ENCODE data around the gene TMEM150C. TPM values are rescaled to one million over a fixed set of nuclear protein-coding genes. Genes with fewer than 3 reads are reported as not detected.

Gene TMEM150C
- polyA plus RNA-seq, 4 donors, result 0.45 to 6.2 (median 1.8) TPM

GRCh38 chr4:82500435-82501153, 61.2 kb downstream of the TMEM150C start:
- no peaks in the 10 kb centered on the region for H3K9me3 ChIP-seq (ENCODE audit: control insufficient read depth in 2 of 2, insufficient read depth in 1 of 2, low read depth in 1 of 2, low read length in 1 of 2)
- FAIRE-seq (no peak), DNase-seq (no peak)
- WGBS, 3 donors, result 56 to 68% (median 66%) methylated on average over 5 of the region's 5 CpGs
- no peaks in the 10 kb centered on the region for H3K27me3 ChIP-seq (ENCODE audit: control insufficient read depth in 3 of 3, insufficient read depth in 3 of 3, low read length in 3 of 3)
- no peaks in the 10 kb centered on the region for H3K36me3 ChIP-seq (ENCODE audit: control insufficient read depth in 3 of 3, insufficient read depth in 2 of 3, low read depth in 1 of 3, low read length in 3 of 3)
- H3K4me1 ChIP-seq (ENCODE audit: control insufficient read depth in 3 of 3, insufficient read depth in 2 of 3, low read depth in 1 of 3, low read length in 2 of 3), result no peaks in the 10 kb centered on the region
- H3K27ac ChIP-seq (ENCODE audit: low read depth in 1 of 3, low read length in 2 of 3), result no peak overlapping the region
- no peak overlapping the region for H3K4me3 ChIP-seq (ENCODE audit: low read depth in 1 of 3, low read length in 3 of 3)

DNA sequence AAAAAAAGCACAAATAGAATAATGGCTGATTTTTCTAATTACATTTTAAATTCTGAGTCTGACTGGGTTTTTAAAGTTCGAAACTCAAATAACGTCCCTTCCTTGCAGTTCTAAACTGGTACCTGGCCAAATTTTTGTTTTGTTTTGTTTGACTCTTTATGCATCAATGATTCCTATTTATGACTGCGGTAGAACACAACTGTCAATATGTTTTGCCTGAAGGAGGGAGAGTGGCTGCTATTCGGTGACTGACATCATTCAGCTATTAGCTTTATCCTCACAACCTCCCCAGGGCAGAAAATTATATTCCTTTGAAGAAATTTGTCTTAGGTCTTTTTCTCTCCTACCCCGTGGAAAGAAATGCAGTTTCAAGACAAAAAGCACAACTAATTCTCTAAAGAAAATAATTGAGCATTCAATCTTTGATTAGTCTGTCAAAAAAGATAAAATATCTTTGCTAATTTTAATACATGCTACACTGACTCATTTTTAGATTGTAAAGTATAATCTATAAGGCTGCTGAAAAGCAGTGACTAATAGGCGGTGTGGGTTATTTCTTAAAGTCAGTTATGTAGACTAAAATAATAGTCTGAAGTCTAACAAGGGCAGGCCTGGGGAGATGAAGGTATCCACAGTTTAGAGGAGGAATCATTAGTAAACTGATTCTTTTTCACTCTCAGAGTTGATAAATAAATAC, 61.9 kb downstream of the TMEM150C start:
- Histone ChIP-seq H3K4me1 (ENCODE audit: control insufficient read depth in 3 of 3, insufficient read depth in 2 of 3, low read depth in 1 of 3, low read length in 2 of 3) (no peaks in the 10 kb centered on the region), H3K27me3 (ENCODE audit: control insufficient read depth in 3 of 3, insufficient read depth in 3 of 3, low read length in 3 of 3) (no peaks in the 10 kb centered on the region), H3K4me3 (ENCODE audit: low read depth in 1 of 3, low read length in 3 of 3) (no peak overlapping the region), H3K9me3 (ENCODE audit: control insufficient read depth in 2 of 2, insufficient read depth in 1 of 2, low read depth in 1 of 2, low read length in 1 of 2) (no peaks in the 10 kb centered on the region), H3K36me3 (ENCODE audit: control insufficient read depth in 3 of 3, insufficient read depth in 2 of 3, low read depth in 1 of 3, low read length in 3 of 3) (no peaks in the 10 kb centered on the region), H3K27ac (ENCODE audit: low read depth in 1 of 3, low read length in 2 of 3) (no peak overlapping the region)
- 80 to 90% (median 85%) methylated on average over 6 of the region's 6 CpGs for WGBS, 3 donors
- DNase-seq (no peak), FAIRE-seq (no peak)

DNA sequence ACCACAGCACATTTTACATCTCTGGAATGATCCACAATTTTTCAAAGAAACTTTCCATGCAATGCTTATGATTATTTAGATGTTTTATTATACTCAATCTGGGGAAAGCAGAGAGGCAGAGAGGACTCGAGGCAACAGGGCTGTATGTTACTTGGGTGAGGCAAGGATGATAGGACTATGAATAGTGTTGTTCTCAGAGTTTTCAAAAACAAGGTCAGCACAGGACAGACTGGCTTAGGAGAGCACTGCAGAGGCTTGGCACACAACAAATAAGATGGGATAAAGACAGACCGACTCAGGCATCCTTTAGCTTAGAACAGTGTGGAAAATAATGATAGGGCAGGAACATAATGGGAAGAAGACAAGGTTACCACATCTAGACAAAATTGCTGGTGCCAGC, 65.4 kb downstream of the TMEM150C start:
- FAIRE-seq, result no peak
- Histone ChIP-seq H3K27me3 (ENCODE audit: control insufficient read depth in 3 of 3, insufficient read depth in 3 of 3, low read length in 3 of 3) (no peaks in the 10 kb centered on the region), H3K27ac (ENCODE audit: low read depth in 1 of 3, low read length in 2 of 3) (no peak overlapping the region), H3K9me3 (ENCODE audit: control insufficient read depth in 2 of 2, insufficient read depth in 1 of 2, low read depth in 1 of 2, low read length in 1 of 2) (no peaks in the 10 kb centered on the region), H3K36me3 (ENCODE audit: control insufficient read depth in 3 of 3, insufficient read depth in 2 of 3, low read depth in 1 of 3, low read length in 3 of 3) (no peaks in the 10 kb centered on the region), H3K4me3 (ENCODE audit: low read depth in 1 of 3, low read length in 3 of 3) (no peak overlapping the region), H3K4me1 (ENCODE audit: control insufficient read depth in 3 of 3, insufficient read depth in 2 of 3, low read depth in 1 of 3, low read length in 2 of 3) (no peaks in the 10 kb centered on the region)
- 82 to 85% (median 84%) methylated on average over 2 of the region's 2 CpGs for WGBS, 3 donors
- no peak for DNase-seq

DNA sequence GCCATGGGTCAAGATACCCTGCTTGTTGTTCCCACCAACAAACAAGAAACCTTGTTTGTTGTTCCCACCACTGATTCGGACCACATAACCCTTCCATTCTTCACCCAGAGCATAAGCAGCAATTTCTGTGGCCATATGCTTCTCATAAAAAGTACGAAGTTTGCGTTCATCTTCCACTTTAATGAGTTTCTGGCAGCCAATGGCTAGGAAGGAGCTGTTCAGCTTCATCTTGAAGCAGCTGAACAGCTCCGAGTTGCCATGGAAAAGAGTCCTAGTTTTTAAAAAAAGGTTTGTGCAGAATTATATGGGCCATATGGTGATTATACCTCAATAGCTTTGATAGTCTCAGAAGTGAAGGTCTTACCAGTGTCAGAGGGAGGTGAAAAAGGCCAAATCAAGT, 66.1 kb downstream of the TMEM150C start:
- no peaks in the 10 kb centered on the region for H3K27me3 ChIP-seq (ENCODE audit: control insufficient read depth in 3 of 3, insufficient read depth in 3 of 3, low read length in 3 of 3)
- FAIRE-seq (no peak), DNase-seq (no peak)
- whole genome bisulfite sequencing, 3 donors, result 90 to 95% (median 92%) methylated on average over 4 of the region's 4 CpGs
- H3K36me3 ChIP-seq (ENCODE audit: control insufficient read depth in 3 of 3, insufficient read depth in 2 of 3, low read depth in 1 of 3, low read length in 3 of 3), result no peaks in the 10 kb centered on the region
- no peak overlapping the region for H3K4me3 ChIP-seq (ENCODE audit: low read depth in 1 of 3, low read length in 3 of 3)
- H3K27ac ChIP-seq (ENCODE audit: low read depth in 1 of 3, low read length in 2 of 3), result no peak overlapping the region
- H3K9me3 ChIP-seq (ENCODE audit: control insufficient read depth in 2 of 2, insufficient read depth in 1 of 2, low read depth in 1 of 2, low read length in 1 of 2), result no peaks in the 10 kb centered on the region
- no peaks in the 10 kb centered on the region for H3K4me1 ChIP-seq (ENCODE audit: control insufficient read depth in 3 of 3, insufficient read depth in 2 of 3, low read depth in 1 of 3, low read length in 2 of 3)

GRCh38 chr4:82493721-82494425, 67.9 kb downstream of the TMEM150C start:
- no peaks in the 10 kb centered on the region for H3K27me3 ChIP-seq (ENCODE audit: control insufficient read depth in 3 of 3, insufficient read depth in 3 of 3, low read length in 3 of 3)
- H3K27ac ChIP-seq (ENCODE audit: low read depth in 1 of 3, low read length in 2 of 3), result no peak overlapping the region
- no peaks in the 10 kb centered on the region for H3K36me3 ChIP-seq (ENCODE audit: control insufficient read depth in 3 of 3, insufficient read depth in 2 of 3, low read depth in 1 of 3, low read length in 3 of 3)
- no peak for DNase-seq
- no peaks in the 10 kb centered on the region for H3K9me3 ChIP-seq (ENCODE audit: control insufficient read depth in 2 of 2, insufficient read depth in 1 of 2, low read depth in 1 of 2, low read length in 1 of 2)
- no peak overlapping the region for H3K4me3 ChIP-seq (ENCODE audit: low read depth in 1 of 3, low read length in 3 of 3)
- 84 to 93% (median 89%) methylated on average over 2 of the region's 2 CpGs for WGBS, 3 donors
- H3K4me1 ChIP-seq (ENCODE audit: control insufficient read depth in 3 of 3, insufficient read depth in 2 of 3, low read depth in 1 of 3, low read length in 2 of 3), result no peaks in the 10 kb centered on the region
- no peak for FAIRE-seq

- Histone ChIP-seq H3K4me1 (ENCODE audit: control insufficient read depth in 3 of 3, insufficient read depth in 2 of 3, low read depth in 1 of 3, low read length in 2 of 3) (no peaks in the 10 kb centered on the region), H3K4me3 (ENCODE audit: low read depth in 1 of 3, low read length in 3 of 3) (no peak overlapping the region), H3K9me3 (ENCODE audit: control insufficient read depth in 2 of 2, insufficient read depth in 1 of 2, low read depth in 1 of 2, low read length in 1 of 2) (no peaks in the 10 kb centered on the region), H3K27ac (ENCODE audit: low read depth in 1 of 3, low read length in 2 of 3) (no peak overlapping the region), H3K27me3 (ENCODE audit: control insufficient read depth in 3 of 3, insufficient read depth in 3 of 3, low read length in 3 of 3) (no peaks in the 10 kb centered on the region), H3K36me3 (ENCODE audit: control insufficient read depth in 3 of 3, insufficient read depth in 2 of 3, low read depth in 1 of 3, low read length in 3 of 3) (no peaks in the 10 kb centered on the region)
- 42 to 67% (median 56%) methylated on average over 10 of the region's 10 CpGs for WGBS, 3 donors
- DNase-seq, result no peak
- FAIRE-seq, result no peak
Measured at GRCh38 chr4:82491251-82491960, 70.4 kb downstream of the TMEM150C start.

GRCh38 chr4:82489987-82490386, 71.8 kb downstream of the TMEM150C start:
- 52 to 64% (median 64%) methylated on average over 8 of the region's 8 CpGs for WGBS, 3 donors
- no peak for FAIRE-seq

GRCh38 chr4:82489076-82489475, 72.7 kb downstream of the TMEM150C start:
- Histone ChIP-seq H3K36me3 (ENCODE audit: control insufficient read depth in 3 of 3, insufficient read depth in 2 of 3, low read depth in 1 of 3, low read length in 3 of 3) (no peaks in the 10 kb centered on the region), H3K4me1 (ENCODE audit: control insufficient read depth in 3 of 3, insufficient read depth in 2 of 3, low read depth in 1 of 3, low read length in 2 of 3) (no peaks in the 10 kb centered on the region), H3K4me3 (ENCODE audit: low read depth in 1 of 3, low read length in 3 of 3) (no peak overlapping the region), H3K9me3 (ENCODE audit: control insufficient read depth in 2 of 2, insufficient read depth in 1 of 2, low read depth in 1 of 2, low read length in 1 of 2) (no peaks in the 10 kb centered on the region), H3K27me3 (ENCODE audit: control insufficient read depth in 3 of 3, insufficient read depth in 3 of 3, low read length in 3 of 3) (no peaks in the 10 kb centered on the region), H3K27ac (ENCODE audit: low read depth in 1 of 3, low read length in 2 of 3) (no peak overlapping the region)
- DNase-seq (no peak), FAIRE-seq (no peak)
- WGBS, 3 donors, result 93 to 98% (median 94%) methylated on average over 1 of the region's 1 CpG

More at GRCh38 chr4:82489987-82490386, 71.8 kb downstream of the TMEM150C start:
- H3K27me3 ChIP-seq (ENCODE audit: control insufficient read depth in 3 of 3, insufficient read depth in 3 of 3, low read length in 3 of 3), result no peaks in the 10 kb centered on the region
- no peak overlapping the region for H3K4me3 ChIP-seq (ENCODE audit: low read depth in 1 of 3, low read length in 3 of 3)
- no peak for DNase-seq
- no peaks in the 10 kb centered on the region for H3K9me3 ChIP-seq (ENCODE audit: control insufficient read depth in 2 of 2, insufficient read depth in 1 of 2, low read depth in 1 of 2, low read length in 1 of 2)
- H3K4me1 ChIP-seq (ENCODE audit: control insufficient read depth in 3 of 3, insufficient read depth in 2 of 3, low read depth in 1 of 3, low read length in 2 of 3), result no peaks in the 10 kb centered on the region
- no peaks in the 10 kb centered on the region for H3K36me3 ChIP-seq (ENCODE audit: control insufficient read depth in 3 of 3, insufficient read depth in 2 of 3, low read depth in 1 of 3, low read length in 3 of 3)
- H3K27ac ChIP-seq (ENCODE audit: low read depth in 1 of 3, low read length in 2 of 3), result no peak overlapping the region

Data from small intestine (tissue), 7 donors.